A673 (cell line): Measurements from ENCODE around the gene NCKAP1. TPM values are rescaled to one million over a fixed set of nuclear protein-coding genes. Genes with fewer than 3 reads are reported as not detected.
"Not testable (repeated sequence)": the region's sequence is repeated elsewhere in the genome, so short reads cannot be mapped to it uniquely, and the experiment has no call there.

Experiments
- BruUV-seq: library from RNA; stranded (reverse); fragments of 400-500 nt; replicated peaks from 2 replicates; lab custom pipeline; 2021; lab: Mats Ljungman, UMichigan
- CTCF ChIA-PET: fragments of 300-600 bp; sonication (Branson Sonifier 250); formaldehyde crosslinking; loops from one replicate; lab custom pipeline; 2022; ENCODE audit warnings: antibody characterized with exemption; lab: Charles Lee
- POLR2A ChIA-PET: fragments of 300-600 bp; sonication (Branson Sonifier 250); formaldehyde crosslinking; loops from one replicate; lab custom pipeline; 2022; ENCODE audit warnings: antibody characterized with exemption; ENCODE audit not compliant: low non-redundant PET; lab: Charles Lee
- DNase-seq: peaks from one replicate; pipeline ENCODE4 v3.0.0-alpha.2; 2015; ENCODE audit warnings: low spot score
- H3K27ac ChIP-seq: fragments of 200-600 bp; sonication (generic); 2 replicates; pipeline ENCODE4 v1.5.1; 2016; ENCODE audit warnings: mixed run types, low read depth, mild to moderate bottlenecking, mixed read lengths, antibody characterized with exemption, low read length; ENCODE audit not compliant: poor library complexity, severe bottlenecking
- H3K27me3 ChIP-seq: fragments of 200-600 bp; sonication (generic); replicated peaks from 2 replicates; pipeline ENCODE4 v1.6.1; 2017; ENCODE audit warnings: mixed run types, low read depth, mild to moderate bottlenecking, mixed read lengths, antibody characterized with exemption, low read length; ENCODE audit not compliant: insufficient read depth, poor library complexity
- H3K36me3 ChIP-seq: fragments of 200-600 bp; sonication (generic); 2 replicates; pipeline ENCODE4 v1.6.1; 2016; ENCODE audit warnings: mixed run types, mild to moderate bottlenecking, mixed read lengths, antibody characterized with exemption, low read length; ENCODE audit not compliant: insufficient read depth, poor library complexity, severe bottlenecking
- H3K4me1 ChIP-seq: fragments of 200-600 bp; sonication (generic); 2 replicates; pipeline ENCODE4 v1.6.1; 2017; ENCODE audit warnings: mixed run types, mild to moderate bottlenecking, mixed read lengths, antibody characterized with exemption, low read length; ENCODE audit not compliant: insufficient read depth, poor library complexity, severe bottlenecking
- H3K4me3 ChIP-seq: fragments of 200-600 bp; sonication (generic); 2 replicates; pipeline ENCODE4 v1.5.1; 2016; ENCODE audit warnings: low read depth, mixed run types, mild to moderate bottlenecking, mixed read lengths, low read length; ENCODE audit not compliant: poor library complexity, severe bottlenecking
- H3K9me3 ChIP-seq: fragments of 200-600 bp; sonication (generic); 2 replicates; pipeline ENCODE4 v1.6.1; 2016; ENCODE audit warnings: mixed run types, low read depth, mild to moderate bottlenecking, mixed read lengths, antibody characterized with exemption, low read length; ENCODE audit not compliant: poor library complexity, severe bottlenecking
- CTCF ChIP-seq: fragments of 300-800, 200-600 bp; sonication (generic); conservative IDR thresholded peaks from 2 replicates; pipeline ENCODE4 v1.5.1; 2017; ENCODE audit warnings: low read depth, mild to moderate bottlenecking, antibody characterized with exemption, low read length, moderate library complexity, mixed read lengths
- EZH2 ChIP-seq: fragments of 200-600 bp; sonication (generic); IDR thresholded peaks from 2 replicates; pipeline ENCODE4 v1.6.1; 2017; ENCODE audit warnings: borderline replicate concordance, low read depth, mild to moderate bottlenecking, mixed read lengths, antibody characterized with exemption, low read length; ENCODE audit not compliant: poor library complexity, severe bottlenecking
- intact Hi-C: fragments of 100-400 bp; cut with micrococcal nuclease; formaldehyde crosslinking; loops from one replicate; pipeline ENCODE4 v1.10.0; 2022; ENCODE audit not compliant: unreplicated experiment
- total RNA-seq: library from RNA; stranded (reverse); gene quantifications from 2 replicates; pipeline ENCODE4 v1.2.3, GENCODE V29; 2021

Gene NCKAP1
- total RNA-seq, 1 experiment from 2014 or later, result 153 TPM

- ChIA-PET CTCF (no interaction called here), POLR2A (no interaction called here)
- Histone ChIP-seq H3K9me3 (peaks cover 14% of the 10 kb centered on the region), H3K27me3 (no peaks in the 10 kb centered on the region), H3K36me3 (peaks cover 70% of the 10 kb centered on the region), H3K4me3 (no peak overlapping the region), H3K4me1 (no peaks in the 10 kb centered on the region), H3K27ac (no peak overlapping the region)
- TF ChIP-seq EZH2 (no peak), CTCF (no peak)
- DNase-seq, result no peak
- no TSS peak for BruUV-seq
- intact Hi-C loops, result no loop called here
Measured at GRCh38 chr2:182970486-182970885, 67.8 kb downstream of the NCKAP1 start.

- H3K4me1 ChIP-seq, result peaks cover under 1% of the 10 kb centered on the region
- no peak for DNase-seq
- no peak overlapping the region for H3K27ac ChIP-seq
- no peak overlapping the region for H3K4me3 ChIP-seq
- peaks cover 67% of the 10 kb centered on the region for H3K36me3 ChIP-seq
- CTCF ChIA-PET, result no interaction called here
- H3K27me3 ChIP-seq, result no peaks in the 10 kb centered on the region
- TF ChIP-seq EZH2 (no peak), CTCF (no peak)
- POLR2A ChIA-PET, result no interaction called here
- intact Hi-C loops, result no loop called here
- H3K9me3 ChIP-seq, result peaks cover 14% of the 10 kb centered on the region
- BruUV-seq, result no TSS peak
Measured at GRCh38 chr2:182968493-182968892, 69.8 kb downstream of the NCKAP1 start.

GRCh38 chr2:182966356-182966755 is 71.9 kb downstream of the NCKAP1 start:
- CTCF ChIA-PET, BruUV-seq, H3K27ac ChIP-seq, H3K27me3 ChIP-seq, intact Hi-C loops, H3K4me3 ChIP-seq, DNase-seq, H3K9me3 ChIP-seq, POLR2A ChIA-PET, H3K4me1 ChIP-seq: not testable (repeated sequence)
- H3K36me3 ChIP-seq, result peaks cover 66% of the 10 kb centered on the region

GRCh38 chr2:182962641-182963040 is 75.6 kb downstream of the NCKAP1 start:
- ChIA-PET POLR2A (no interaction called here), CTCF (no interaction called here)
- intact Hi-C loops, result no loop called here
- H3K4me3 ChIP-seq, result no peak overlapping the region
- peaks cover 9% of the 10 kb centered on the region for H3K4me1 ChIP-seq
- DNase-seq, result no peak
- no peak for TF ChIP-seq CTCF
- no peak for TF ChIP-seq EZH2
- BruUV-seq, result no TSS peak
- H3K9me3 ChIP-seq, result no peaks in the 10 kb centered on the region
- no peaks in the 10 kb centered on the region for H3K27me3 ChIP-seq
- no peak overlapping the region for H3K27ac ChIP-seq
- peaks cover 47% of the 10 kb centered on the region for H3K36me3 ChIP-seq

- POLR2A ChIA-PET, BruUV-seq, intact Hi-C loops, H3K4me3 ChIP-seq, H3K4me1 ChIP-seq, DNase-seq, CTCF ChIA-PET, H3K27ac ChIP-seq, H3K9me3 ChIP-seq, H3K27me3 ChIP-seq: not testable (repeated sequence)
- H3K36me3 ChIP-seq, result peaks cover 52% of the 10 kb centered on the region
Measured at GRCh38 chr2:182960869-182961268, 77.4 kb downstream of the NCKAP1 start.
